NB4 (cell line): Measurements from ENCODE around the gene ZBTB20.

Experiments
- DNase-seq: peaks from one replicate; pipeline ENCODE4 v3.0.0; 2010; ENCODE audit warnings: low read depth
- H3K4me3 ChIP-seq: one replicate; pipeline ENCODE4 v1.5.1; 2011; ENCODE audit warnings: mild to moderate bottlenecking, low read depth, low read length, moderate library complexity
- MAX ChIP-seq: IDR thresholded peaks from 2 replicates; pipeline ENCODE4 v1.6.1; 2011; ENCODE audit warnings: low read depth, low read length
- MYC ChIP-seq: IDR thresholded peaks from 2 replicates; pipeline ENCODE4 v1.6.1; 2011; ENCODE audit warnings: low read depth, low read length
- POLR2A ChIP-seq: IDR thresholded peaks from 2 replicates; pipeline ENCODE4 v1.6.1; 2011; ENCODE audit warnings: mild to moderate bottlenecking; ENCODE audit not compliant: insufficient read length; ENCODE audit errors: extremely low read depth
- TF ChIP-seq, protein P1 (sequence below): IDR thresholded peaks from one replicate; pipeline ENCODE4 v1.5.1; 2012; ENCODE audit warnings: low read depth, low read length

Gene ZBTB20

DNA sequence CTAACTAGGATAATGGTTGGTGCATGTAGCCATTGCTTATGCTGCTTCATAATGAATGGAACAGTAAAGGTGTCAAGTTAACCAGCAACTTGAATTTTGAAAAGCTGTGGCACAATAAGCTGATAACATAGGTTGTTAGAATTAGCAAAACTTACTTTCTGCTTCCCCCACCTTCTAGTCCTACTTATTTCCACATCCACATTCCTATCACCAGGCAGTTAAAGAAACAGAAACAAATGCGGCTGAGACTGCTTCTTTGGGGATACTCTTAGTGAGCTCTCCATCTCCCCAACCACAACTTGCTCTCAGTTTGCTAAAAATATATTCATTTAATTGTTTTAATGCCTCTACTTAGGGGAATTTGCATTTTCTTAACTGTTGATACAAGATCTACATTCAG is 638.1 kb downstream of the ZBTB20 start:
- DNase-seq: no peak

GRCh38 chr3:114508208-114508607 is 638.9 kb downstream of the ZBTB20 start:
- TF ChIP-seq MYC (no peak), MAX (no peak), POLR2A (no peak)
- TF ChIP-seq, protein P1, sequence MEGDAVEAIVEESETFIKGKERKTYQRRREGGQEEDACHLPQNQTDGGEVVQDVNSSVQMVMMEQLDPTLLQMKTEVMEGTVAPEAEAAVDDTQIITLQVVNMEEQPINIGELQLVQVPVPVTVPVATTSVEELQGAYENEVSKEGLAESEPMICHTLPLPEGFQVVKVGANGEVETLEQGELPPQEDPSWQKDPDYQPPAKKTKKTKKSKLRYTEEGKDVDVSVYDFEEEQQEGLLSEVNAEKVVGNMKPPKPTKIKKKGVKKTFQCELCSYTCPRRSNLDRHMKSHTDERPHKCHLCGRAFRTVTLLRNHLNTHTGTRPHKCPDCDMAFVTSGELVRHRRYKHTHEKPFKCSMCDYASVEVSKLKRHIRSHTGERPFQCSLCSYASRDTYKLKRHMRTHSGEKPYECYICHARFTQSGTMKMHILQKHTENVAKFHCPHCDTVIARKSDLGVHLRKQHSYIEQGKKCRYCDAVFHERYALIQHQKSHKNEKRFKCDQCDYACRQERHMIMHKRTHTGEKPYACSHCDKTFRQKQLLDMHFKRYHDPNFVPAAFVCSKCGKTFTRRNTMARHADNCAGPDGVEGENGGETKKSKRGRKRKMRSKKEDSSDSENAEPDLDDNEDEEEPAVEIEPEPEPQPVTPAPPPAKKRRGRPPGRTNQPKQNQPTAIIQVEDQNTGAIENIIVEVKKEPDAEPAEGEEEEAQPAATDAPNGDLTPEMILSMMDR: no peak
- H3K4me3 ChIP-seq: no peak overlapping the region
- DNase-seq: no peak

More for the DNA sequence above, 638.1 kb downstream of the ZBTB20 start:
- TF ChIP-seq, protein P1: no peak
- TF ChIP-seq POLR2A (no peak), MYC (no peak), MAX (no peak)
- H3K4me3 ChIP-seq: no peak overlapping the region

GRCh38 chr3:114506591-114507300 is 640.3 kb downstream of the ZBTB20 start:
- no peak overlapping the region for H3K4me3 ChIP-seq
- TF ChIP-seq MAX (no peak), POLR2A (no peak), MYC (no peak)
- TF ChIP-seq, protein P1: no peak
- DNase-seq: no peak

GRCh38 chr3:114504941-114505628 is 642.0 kb downstream of the ZBTB20 start:
- TF ChIP-seq POLR2A (no peak), MYC (no peak), MAX (no peak)
- TF ChIP-seq, protein P1: no peak
- no peak overlapping the region for H3K4me3 ChIP-seq
- no peak for DNase-seq

GRCh38 chr3:114502204-114502603 is 644.9 kb downstream of the ZBTB20 start:
- no peak overlapping the region for H3K4me3 ChIP-seq
- no peak for DNase-seq
- TF ChIP-seq POLR2A (no peak), MYC (no peak), MAX (no peak)
- TF ChIP-seq, protein P1: no peak
